22Rv1 (cell line): ENCODE measurements around the gene TRIM71.
A peak's percentile ranks its signal among the peaks of the same experiment; 100 is the strongest.
"Not testable (repeated sequence)": the region's sequence is repeated elsewhere in the genome, so short reads cannot be mapped to it uniquely, and the experiment has no call there.

Source experiments
- H3K27ac ChIP-seq: fragments of 450-650 bp; 2 replicates; pipeline ENCODE4 v1.5.1; 2017
- CTCF ChIP-seq: fragments of 450-650 bp; IDR thresholded peaks from 2 replicates; pipeline ENCODE4 v1.5.1; 2017; ENCODE audit warnings: mild to moderate bottlenecking
- ZFX ChIP-seq: fragments of 450-650 bp; IDR thresholded peaks from 2 replicates; pipeline ENCODE4 v1.6.1; 2017; ENCODE audit warnings: antibody characterized with exemption, borderline replicate concordance

The TRIM71 gene

GRCh38 chr3:32901005-32901932 is 83.5 kb downstream of the TRIM71 start:
- H3K27ac ChIP-seq, result no peak overlapping the region
- TF ChIP-seq CTCF, result no peak
- no peak for TF ChIP-seq ZFX

- H3K27ac ChIP-seq, result not testable (repeated sequence)
- TF ChIP-seq CTCF, result peak; percentile 57
Observed at GRCh38 chr3:32902887-32903371, 85.1 kb downstream of the TRIM71 start.

GRCh38 chr3:32903953-32904352 is 86.2 kb downstream of the TRIM71 start:
- H3K27ac ChIP-seq, result no peak overlapping the region
- no peak for TF ChIP-seq CTCF
- TF ChIP-seq ZFX, result no peak

- TF ChIP-seq CTCF, result no peak
- no peak for TF ChIP-seq ZFX
Observed at GRCh38 chr3:32909999-32910398, 92.2 kb downstream of the TRIM71 start.

GRCh38 chr3:32910954-32911353 is 93.2 kb downstream of the TRIM71 start:
- no peak overlapping the region for H3K27ac ChIP-seq
- no peak for TF ChIP-seq ZFX

More at GRCh38 chr3:32909999-32910398, 92.2 kb downstream of the TRIM71 start:
- no peak overlapping the region for H3K27ac ChIP-seq

GRCh38 chr3:32912046-32912445 is 94.2 kb downstream of the TRIM71 start:
- no peak overlapping the region for H3K27ac ChIP-seq
- TF ChIP-seq CTCF (no peak), ZFX (no peak)

GRCh38 chr3:32913790-32914446 is 96.1 kb downstream of the TRIM71 start:
- TF ChIP-seq ZFX (no peak), CTCF (peak; percentile 40)
- H3K27ac ChIP-seq, result no peak overlapping the region
